GM23338 (cell line): Measurements from ENCODE around the gene GLI3. TPM values are rescaled to one million over a fixed set of nuclear protein-coding genes. Genes with fewer than 3 reads are reported as not detected.

Experiments
- ATAC-seq: fragments of 200-7000 bp; cut with Tn5 transposase; 3 replicates; pipeline ENCODE4 v1.9.1; 2020
- DNase-seq: peaks from one replicate; pipeline ENCODE4 v3.0.0-alpha.2; 2015; ENCODE audit warnings: low spot score
- H2AFZ ChIP-seq: fragments of 200-600 bp; sonication (generic); 2 replicates; pipeline ENCODE4 v1.8.0; 2016; ENCODE audit warnings: antibody characterized with exemption, mild to moderate bottlenecking, moderate library complexity
- H3F3A ChIP-seq: fragments of 200-600 bp; sonication (generic); replicated peaks from 2 replicates; pipeline ENCODE4 v1.8.0; 2017; ENCODE audit warnings: antibody characterized with exemption, mixed run types, low read depth
- H3K27ac ChIP-seq: fragments of 200-600 bp; sonication (generic); 2 replicates; pipeline ENCODE4 v1.6.1; 2016; ENCODE audit warnings: low read depth
- H3K27me3 ChIP-seq: fragments of 200-600 bp; sonication (generic); 2 replicates; pipeline ENCODE4 v1.8.0; 2016; ENCODE audit warnings: mild to moderate bottlenecking, mixed run types, moderate library complexity; ENCODE audit not compliant: insufficient read depth
- H3K36me3 ChIP-seq: fragments of 200-600 bp; sonication (generic); 2 replicates; pipeline ENCODE4 v1.8.0; 2016; ENCODE audit warnings: mild to moderate bottlenecking; ENCODE audit not compliant: insufficient read depth
- H3K4me1 ChIP-seq: fragments of 200-600 bp; sonication (generic); 2 replicates; pipeline ENCODE4 v1.8.0; 2016; ENCODE audit warnings: mild to moderate bottlenecking, moderate library complexity; ENCODE audit not compliant: insufficient read depth
- H3K4me2 ChIP-seq: fragments of 200-600 bp; sonication (generic); 2 replicates; pipeline ENCODE4 v1.7.1; 2017; ENCODE audit warnings: mixed run types
- H3K4me3 ChIP-seq: fragments of 200-600 bp; sonication (generic); 2 replicates; pipeline ENCODE4 v1.6.1; 2016; ENCODE audit warnings: mixed run types
- H3K79me2 ChIP-seq: fragments of 200-600 bp; sonication (generic); replicated peaks from 2 replicates; pipeline ENCODE4 v1.8.0; 2017; ENCODE audit warnings: mild to moderate bottlenecking; ENCODE audit not compliant: insufficient read depth
- H3K9me2 ChIP-seq: fragments of 200-600 bp; sonication (generic); 2 replicates; pipeline ENCODE4 v1.8.0; 2017; ENCODE audit not compliant: insufficient read depth
- H4K20me1 ChIP-seq: fragments of 200-600 bp; sonication (generic); replicated peaks from 2 replicates; pipeline ENCODE4 v1.8.0; 2017; ENCODE audit warnings: mild to moderate bottlenecking; ENCODE audit not compliant: insufficient read depth
- H3K27ac Mint-ChIP-seq: 2 replicates; pipeline ENCODE4 v1.8.0; 2020; ENCODE audit warnings: inconsistent platforms, mild to moderate bottlenecking, moderate library complexity, mixed read lengths
- H3K27me3 Mint-ChIP-seq: 3 replicates; pipeline ENCODE4 v1.8.0; 2022; ENCODE audit warnings: low read depth, mild to moderate bottlenecking, moderate library complexity, mixed read lengths, inconsistent platforms; ENCODE audit not compliant: insufficient read depth, poor library complexity
- H3K36me3 Mint-ChIP-seq: 3 replicates; pipeline ENCODE4 v1.8.0; 2021; ENCODE audit warnings: low read depth, mild to moderate bottlenecking, inconsistent platforms, moderate library complexity, mixed read lengths
- H3K4me1 Mint-ChIP-seq: 3 replicates; pipeline ENCODE4 v1.8.0; 2020; ENCODE audit warnings: mild to moderate bottlenecking, inconsistent platforms, mixed read lengths
- H3K4me3 Mint-ChIP-seq: 3 replicates; pipeline ENCODE4 v1.8.0; 2021; ENCODE audit warnings: moderate library complexity, mild to moderate bottlenecking, inconsistent platforms, mixed read lengths
- H3K9me3 Mint-ChIP-seq: 3 replicates; pipeline ENCODE4 v1.8.0; 2020; ENCODE audit warnings: moderate library complexity, mild to moderate bottlenecking, inconsistent platforms, mixed read lengths
- CREB1 ChIP-seq: fragments of 250-450 bp; sonication (Bioruptor Pico); IDR thresholded peaks from 2 replicates; pipeline ENCODE4 v1.5.0; 2020; ENCODE audit warnings: low read depth, mild to moderate bottlenecking, moderate library complexity
- ETS1 ChIP-seq: IDR thresholded peaks from 2 replicates; pipeline ENCODE4 v1.6.1; 2016; ENCODE audit warnings: antibody characterized with exemption
- ZNF331 ChIP-seq: fragments of 250-450 bp; sonication (Bioruptor Pico); IDR thresholded peaks from 2 replicates; pipeline ENCODE4 v1.5.0; 2020; ENCODE audit warnings: low read depth, mild to moderate bottlenecking, moderate library complexity
- ZNF462 ChIP-seq: fragments of 250-450 bp; sonication (Bioruptor Pico); IDR thresholded peaks from 2 replicates; pipeline ENCODE4 v1.5.0; 2020; ENCODE audit warnings: mild to moderate bottlenecking, moderate library complexity
- polyA plus RNA-seq: library from polyadenylated mRNA; unstranded; fragments of >200 nt; fragmentation: Nextera tagmentation; extraction: Ambion mirVana; gene quantifications from 2 replicates; pipeline ENCODE4 v1.2.1, GENCODE V29; 2016
- total RNA-seq: library from RNA; depleted of rRNA; stranded (reverse); fragments of >200 nt; shearing (Covaris generic); gene quantifications from 2 replicates; pipeline ENCODE4 v1.2.3, GENCODE V29; 2014

The GLI3 gene
- total and polyA plus RNA-seq, 2 experiments from 2014 or later, result 16.1 to 17.9 TPM

GRCh38 chr7:42137431-42137830 lies 99.6 kb downstream of the GLI3 start (continued):
- no peak for TF ChIP-seq ZNF462

GRCh38 chr7:42135728-42136127 lies 101.3 kb downstream of the GLI3 start:
- H3K36me3 ChIP-seq, result no peaks in the 10 kb centered on the region
- ATAC-seq (no peak), DNase-seq (no peak)
- no peaks in the 10 kb centered on the region for H3K27me3 ChIP-seq
- Mint-ChIP-seq H3K9me3 (no peaks in the 10 kb centered on the region; the same call in 2 of the 3 replicates), H3K36me3 (no peaks in the 10 kb centered on the region; the same call in 2 of the 3 replicates), H3K4me1 (peaks cover 45% of the 10 kb centered on the region), H3K27me3 (peaks cover 3% of the 10 kb centered on the region), H3K4me3 (no peak overlapping the region), H3K27ac (no peak overlapping the region)
- no peak overlapping the region for H3K4me2 ChIP-seq
- peaks cover 7% of the 10 kb centered on the region for H3K4me1 ChIP-seq
- no peaks in the 10 kb centered on the region for H3F3A ChIP-seq
- H4K20me1 ChIP-seq, result no peaks in the 10 kb centered on the region
- no peak overlapping the region for H3K4me3 ChIP-seq
- H3K9me2 ChIP-seq, result no peaks in the 10 kb centered on the region
- H3K27ac ChIP-seq, result no peak overlapping the region
- no peak overlapping the region for H2AFZ ChIP-seq
- H3K79me2 ChIP-seq, result peaks cover 28% of the 10 kb centered on the region
- TF ChIP-seq CREB1 (CRISPR knock-in tag) (no peak), ZNF462 (no peak), ZNF331 (CRISPR knock-in tag) (no peak), ETS1 (no peak)
